ENCODE results near the gene CDC20B.
"Not testable (repeated sequence)": the region's sequence is repeated elsewhere in the genome, so short reads cannot be mapped to it uniquely, and the experiment has no call there.

Gene CDC20B

GRCh38 chr5:55160493-55161209 lies 12.3 kb downstream of the CDC20B start:
- DNase-seq = no peak

- DNase-seq = no peak
These were observed 13.0 kb downstream of the CDC20B start, which contains the start of gene GPX8 for GRCh38 chr5:55159763-55160492. TSS of gene GPX8 (plus strand) at chr5:55160171. CDS start at chr5:55160193, 22 bp downstream.

- DNase-seq = no peak
These were observed 18.1 kb downstream of the CDC20B start for GRCh38 chr5:55154873-55155272.

- no peak for DNase-seq
These were observed 20.8 kb downstream of the CDC20B start for GRCh38 chr5:55151923-55152842.

- no peak for DNase-seq
These were observed 23.6 kb downstream of the CDC20B start for GRCh38 chr5:55149308-55149795.

- peak; percentile 87 for DNase-seq
These were observed 26.3 kb downstream of the CDC20B start for GRCh38 chr5:55146543-55147151.

- DNase-seq = no peak
These were observed 26.9 kb downstream of the CDC20B start for GRCh38 chr5:55146080-55146479.

GRCh38 chr5:55143624-55144023 lies 29.4 kb downstream of the CDC20B start:
- no peak for DNase-seq

GRCh38 chr5:55141945-55142690 lies 30.9 kb downstream of the CDC20B start:
- DNase-seq = peak; percentile 52

GRCh38 chr5:55140908-55141665 lies 31.9 kb downstream of the CDC20B start:
- DNase-seq = no peak

- no peak for DNase-seq
These were observed 36.5 kb downstream of the CDC20B start for GRCh38 chr5:55136521-55136920.

GRCh38 chr5:55134053-55134722 lies 38.8 kb downstream of the CDC20B start:
- peak; percentile 45 for DNase-seq

GRCh38 chr5:55123365-55123764 lies 49.6 kb downstream of the CDC20B start:
- DNase-seq = no peak

GRCh38 chr5:55114061-55114460 lies 58.9 kb downstream of the CDC20B start:
- no peak for DNase-seq

- no peak for DNase-seq
These were observed 59.6 kb downstream of the CDC20B start for GRCh38 chr5:55113327-55113726.

- no peak for DNase-seq
These were observed 62.8 kb downstream of the CDC20B start for GRCh38 chr5:55110217-55110616.

- DNase-seq = no peak
These were observed 64.3 kb downstream of the CDC20B start for GRCh38 chr5:55108661-55109060.

- not testable (repeated sequence) for DNase-seq
These were observed 67.0 kb downstream of the CDC20B start for GRCh38 chr5:55105976-55106375.

GRCh38 chr5:55104946-55105701 lies 67.9 kb downstream of the CDC20B start:
- no peak for DNase-seq
